Cardiac muscle cell (in vitro differentiated cells and primary cell): ENCODE measurements around the gene ZNF48. TPM values are rescaled to one million over a fixed set of nuclear protein-coding genes. Genes with fewer than 3 reads are reported as not detected.

Source experiments
- DNase-seq, 2 donors: peaks; one replicate each; pipeline versions ENCODE4 v3.0.0 to v3.0.0-alpha.2; 2010 to 2017; ENCODE audit warnings: low read depth in 1 of 2, low spot score in 1 of 2
- H3K27ac ChIP-seq: fragments of 200-600 bp; sonication (generic); 2 replicates; pipeline ENCODE4 v1.5.1; 2016
- H3K27me3 ChIP-seq: fragments of 200-600 bp; sonication (generic); 2 replicates; pipeline ENCODE4 v1.6.0; 2016; ENCODE audit warnings: control low read depth
- H3K36me3 ChIP-seq: fragments of 200-600 bp; sonication (generic); 2 replicates; pipeline ENCODE4 v1.5.1; 2016; ENCODE audit warnings: control low read depth
- H3K4me1 ChIP-seq: fragments of 200-600 bp; sonication (generic); 2 replicates; pipeline ENCODE4 v1.8.1; 2017; ENCODE audit warnings: low read depth, mild to moderate bottlenecking, mixed run types
- H3K4me3 ChIP-seq: fragments of 200-600 bp; sonication (generic); 2 replicates; pipeline ENCODE4 v1.5.1; 2016; ENCODE audit warnings: mild to moderate bottlenecking
- H3K9me3 ChIP-seq: fragments of 200-600 bp; sonication (generic); 2 replicates; pipeline ENCODE4 v1.5.1; 2017; ENCODE audit warnings: low read depth, mild to moderate bottlenecking, control low read depth
- CTCF ChIP-seq: IDR thresholded peaks from 2 replicates; pipeline ENCODE4 v1.5.1; 2012; ENCODE audit warnings: low read depth, mild to moderate bottlenecking, low read length
- polyA plus RNA-seq: library from polyadenylated mRNA; unstranded; fragments of >200 nt; fragmentation: Nextera tagmentation; extraction: Ambion mirVana; gene quantifications from 2 replicates; pipeline ENCODE4 v1.2.1, GENCODE V29; 2016
- total RNA-seq: library from RNA; depleted of rRNA; stranded (reverse); fragments of >200 nt; gene quantifications from 2 replicates; pipeline ENCODE4 v1.2.3, GENCODE V29; 2016

Gene ZNF48
- total and polyA plus RNA-seq, 2 experiments from 2014 or later = 12.5 to 32.3 TPM

- Histone ChIP-seq H3K4me3 (no peak overlapping the region), H3K9me3 (no peaks in the 10 kb centered on the region), H3K27me3 (no peaks in the 10 kb centered on the region), H3K36me3 (peaks cover 4% of the 10 kb centered on the region), H3K27ac (no peak overlapping the region), H3K4me1 (no peaks in the 10 kb centered on the region)
- TF ChIP-seq CTCF = no peak
- no peak for DNase-seq
These were observed 44.6 kb downstream of the ZNF48 start for GRCh38 chr16:30439720-30440348.

DNA sequence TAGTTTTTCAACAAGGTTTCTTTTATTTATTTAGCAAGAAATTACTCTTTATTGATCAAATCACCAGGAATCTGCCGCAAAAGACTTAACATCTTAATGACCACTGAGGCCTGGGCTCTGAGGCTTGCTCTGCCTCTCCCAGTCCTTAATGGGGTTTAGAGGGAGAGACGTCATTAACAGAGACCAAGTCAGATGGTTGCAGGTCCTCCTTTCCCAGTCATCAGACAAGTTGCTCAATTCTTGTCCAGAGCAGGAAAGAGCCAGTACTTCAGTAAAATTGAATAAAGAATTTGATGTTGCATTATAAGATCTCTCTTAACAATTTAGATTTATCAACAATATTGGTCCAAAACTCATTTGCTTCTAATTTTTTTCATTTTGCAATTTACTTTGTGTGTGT is 48.4 kb downstream of the ZNF48 start:
- no peak for DNase-seq
- no peak for TF ChIP-seq CTCF
- Histone ChIP-seq H3K9me3 (no peaks in the 10 kb centered on the region), H3K36me3 (peaks cover 4% of the 10 kb centered on the region), H3K27me3 (no peaks in the 10 kb centered on the region), H3K4me1 (no peaks in the 10 kb centered on the region), H3K4me3 (no peak overlapping the region), H3K27ac (no peak overlapping the region)

DNA sequence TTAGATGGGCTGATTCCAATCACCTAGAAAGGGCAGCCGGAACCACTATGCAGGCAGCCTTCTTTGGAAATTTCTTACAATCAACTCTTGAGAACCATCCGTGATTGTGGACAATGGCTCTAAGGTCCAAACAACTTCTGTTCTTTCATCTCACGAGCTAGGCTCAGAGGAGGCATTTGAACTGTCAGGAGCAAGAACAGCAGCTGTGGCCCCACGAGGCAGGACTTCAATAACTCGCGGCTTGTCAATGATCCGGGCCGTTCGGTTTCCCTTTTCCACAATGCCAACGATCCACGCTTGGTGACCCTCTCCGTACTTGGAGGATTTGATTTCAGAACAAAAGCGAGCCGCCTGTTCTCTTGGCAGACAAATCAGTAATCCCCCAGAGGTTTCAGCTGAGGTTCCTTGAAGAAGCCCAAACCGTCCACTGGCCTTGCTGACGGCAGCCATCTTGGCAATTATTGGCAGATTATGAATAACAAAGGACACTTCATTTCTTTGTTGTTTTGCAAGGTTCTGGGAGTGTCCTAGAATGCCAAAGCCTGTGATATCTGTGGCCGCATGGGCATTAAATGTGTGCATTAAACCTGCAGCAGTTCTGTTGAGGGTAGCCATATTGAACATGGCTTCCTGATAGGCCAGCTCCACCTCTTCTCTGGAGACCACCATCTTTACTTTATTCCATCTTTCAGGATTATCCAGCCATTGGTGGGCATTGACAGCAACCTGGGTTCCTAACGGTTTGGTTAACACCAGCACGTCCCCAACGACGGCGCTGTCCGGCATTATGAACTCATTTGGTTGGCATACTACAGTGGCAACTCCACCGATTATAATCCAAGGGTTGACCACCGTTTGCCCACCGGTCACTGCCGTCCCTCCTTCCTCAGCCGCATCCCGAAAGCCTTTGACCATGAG is 49.3 kb downstream of the ZNF48 start:
- H3K4me1 ChIP-seq = no peaks in the 10 kb centered on the region
- DNase-seq = no peak
- TF ChIP-seq CTCF = no peak
- H3K9me3 ChIP-seq = no peaks in the 10 kb centered on the region
- H3K27ac ChIP-seq = peak overlapping the region; percentile 93
- no peaks in the 10 kb centered on the region for H3K27me3 ChIP-seq
- H3K4me3 ChIP-seq = peak overlapping the region; percentile 85
- peaks cover 4% of the 10 kb centered on the region for H3K36me3 ChIP-seq

GRCh38 chr16:30445149-30445407 is 49.9 kb downstream of the ZNF48 start:
- Histone ChIP-seq H3K4me1 (no peaks in the 10 kb centered on the region), H3K27me3 (no peaks in the 10 kb centered on the region), H3K36me3 (peaks cover 4% of the 10 kb centered on the region), H3K9me3 (no peaks in the 10 kb centered on the region), H3K27ac (peak overlapping the region; percentile 93), H3K4me3 (peak overlapping the region; percentile 85)
- TF ChIP-seq CTCF = no peak
- no peak for DNase-seq

GRCh38 chr16:30445408-30446202 is 50.4 kb downstream of the ZNF48 start, which contains the start of gene SEPHS2:
Gene SEPHS2, minus strand, starts transcription at chr16:30445874. Its CDS starts 147 bp downstream, at chr16:30445727.
- Histone ChIP-seq H3K4me1 (no peaks in the 10 kb centered on the region), H3K27me3 (no peaks in the 10 kb centered on the region), H3K36me3 (peaks cover 4% of the 10 kb centered on the region), H3K27ac (peak within 1 kb of the TSS; percentile 93), H3K4me3 (peak within 1 kb of the TSS; percentile 85), H3K9me3 (no peaks in the 10 kb centered on the region)
- peak; percentile 48 for TF ChIP-seq CTCF
- peak; percentile 96 to 99 for DNase-seq
